Left colon (tissue), 2 donors: ENCODE data around the gene KRTAP2-3. TPM values are rescaled to one million over a fixed set of nuclear protein-coding genes. Genes with fewer than 3 reads are reported as not detected.
"Not testable (repeated sequence)": the region's sequence is repeated elsewhere in the genome, so short reads cannot be mapped to it uniquely, and the experiment has no call there.

Experiments
- ATAC-seq: fragments of 200-7000 bp; cut with Tn5 transposase; one replicate; pipeline ENCODE4 v1.9.1; 2020; ENCODE audit warnings: mild to moderate bottlenecking, moderate library complexity
- DNase-seq, 2 donors: peaks; one replicate each; pipeline ENCODE4 v3.0.0-alpha.2; 2020
- intact Hi-C, 2 donors: fragments of 100-400 bp; cut with DNase I in 1 of 2; cut with micrococcal nuclease in 1 of 2; formaldehyde crosslinking; loops; one replicate each; pipeline versions ENCODE4 v1.11.2 to v1.14.0; 2022; cut with DNase I, micrococcal nuclease
- total RNA-seq, 2 donors: library from RNA; stranded (reverse); fragmentation: NEBNext Ultra II Directional; extraction: Animal tissue kit (Norgen Biotek cat#: 25700); gene quantifications; one replicate each; pipeline ENCODE4 v1.2.1, GENCODE V29; 2021
- donor health status: DM: no; HTN: no; CAD: no.
- donor health status: DM: yes; HTN: yes; CAD: no.

The KRTAP2-3 gene
- total RNA-seq, 2 donors from 2014 or later: not detected

DNA sequence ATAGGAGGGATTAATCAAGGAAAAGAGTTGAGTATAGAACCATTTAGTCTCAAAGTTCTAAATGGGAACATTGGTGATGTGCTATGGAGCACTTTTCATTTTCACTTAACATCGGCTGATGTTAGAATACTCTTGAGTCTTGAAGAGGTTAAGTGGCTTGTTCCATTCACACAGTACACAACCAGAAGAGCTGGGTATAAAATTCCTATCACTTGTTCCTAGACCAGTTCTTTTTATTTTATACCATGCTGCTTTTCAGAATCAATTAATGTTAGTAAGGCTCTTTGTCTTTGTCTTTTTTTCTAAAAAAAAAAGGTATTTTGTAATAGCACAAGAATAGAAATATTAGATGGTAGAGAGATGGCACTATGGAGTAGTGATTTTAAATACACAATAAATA is 17.0 kb downstream of the KRTAP2-3 start:
- ATAC-seq (no peak), DNase-seq (no peak)
- intact Hi-C loops: no loop called here

DNA sequence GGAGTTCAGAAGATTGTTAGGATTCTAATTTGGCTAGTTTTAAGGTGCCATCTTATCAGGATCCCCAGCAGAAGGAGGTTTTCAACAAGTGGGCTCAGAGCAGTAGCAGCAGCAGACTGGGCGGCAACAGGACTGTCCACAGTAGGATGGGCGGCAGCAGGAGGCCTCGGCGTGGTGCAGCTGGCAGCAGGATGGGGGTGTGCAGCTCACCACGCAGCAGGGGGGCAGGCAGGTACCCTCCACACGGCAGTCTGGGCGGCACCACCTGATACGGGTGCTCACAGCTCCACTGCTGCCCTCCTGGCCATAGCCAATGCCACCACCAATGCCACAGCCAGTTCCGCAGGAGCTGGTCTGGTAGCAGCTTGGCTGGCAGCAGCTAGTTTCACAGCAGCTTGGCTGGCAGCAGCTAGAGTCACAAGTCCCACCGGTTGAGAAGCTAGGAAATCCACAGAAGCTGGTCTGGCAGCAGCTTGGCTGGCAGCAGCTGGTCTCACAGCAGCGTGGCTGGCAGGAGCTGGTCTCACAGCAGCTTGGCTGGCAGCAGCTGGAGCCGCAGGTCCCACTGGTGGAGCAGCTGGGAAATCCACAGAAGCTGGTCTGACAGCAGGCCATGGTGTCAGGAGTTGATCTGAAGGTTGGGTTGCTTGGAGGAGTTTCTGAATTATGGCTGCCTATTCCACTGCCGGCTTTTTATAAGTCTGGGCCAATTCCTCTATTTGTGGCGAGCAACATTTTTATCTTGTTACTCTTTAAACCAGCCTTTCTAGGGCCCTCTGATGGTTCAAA is 18.9 kb downstream of the KRTAP2-3 start, which contains the start of gene KRTAP1-1:
Gene KRTAP1-1, minus strand, starts transcription at position 668 of the 789 bp plus-strand sequence. Its CDS starts 53 bp downstream, at position 615.
- intact Hi-C loops, ATAC-seq, DNase-seq: not testable (repeated sequence)

DNA sequence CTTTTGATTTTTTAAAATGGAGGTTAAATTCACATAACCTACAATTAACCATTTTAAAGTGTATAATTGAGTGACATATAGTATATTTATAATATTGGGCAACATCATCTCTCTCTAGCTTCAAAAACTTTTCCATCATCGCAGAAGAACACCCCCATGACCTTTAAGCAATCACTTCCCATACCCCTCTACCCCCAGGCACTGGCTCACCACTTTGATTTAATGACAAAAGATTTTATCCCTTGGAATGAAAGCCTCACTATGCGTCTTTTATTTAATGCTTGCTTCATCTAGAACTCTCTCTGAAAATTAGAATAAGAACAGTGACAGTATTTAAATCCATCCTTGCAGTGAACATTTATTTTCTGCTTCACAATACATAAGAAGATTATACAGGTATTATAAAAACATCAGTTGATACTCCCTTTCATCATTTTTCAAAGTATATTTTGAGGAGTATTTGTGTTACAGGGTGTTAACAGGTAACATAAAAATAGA is 22.0 kb downstream of the KRTAP2-3 start:
- intact Hi-C loops: no loop called here
- ATAC-seq: no peak
- DNase-seq: no peak

DNA sequence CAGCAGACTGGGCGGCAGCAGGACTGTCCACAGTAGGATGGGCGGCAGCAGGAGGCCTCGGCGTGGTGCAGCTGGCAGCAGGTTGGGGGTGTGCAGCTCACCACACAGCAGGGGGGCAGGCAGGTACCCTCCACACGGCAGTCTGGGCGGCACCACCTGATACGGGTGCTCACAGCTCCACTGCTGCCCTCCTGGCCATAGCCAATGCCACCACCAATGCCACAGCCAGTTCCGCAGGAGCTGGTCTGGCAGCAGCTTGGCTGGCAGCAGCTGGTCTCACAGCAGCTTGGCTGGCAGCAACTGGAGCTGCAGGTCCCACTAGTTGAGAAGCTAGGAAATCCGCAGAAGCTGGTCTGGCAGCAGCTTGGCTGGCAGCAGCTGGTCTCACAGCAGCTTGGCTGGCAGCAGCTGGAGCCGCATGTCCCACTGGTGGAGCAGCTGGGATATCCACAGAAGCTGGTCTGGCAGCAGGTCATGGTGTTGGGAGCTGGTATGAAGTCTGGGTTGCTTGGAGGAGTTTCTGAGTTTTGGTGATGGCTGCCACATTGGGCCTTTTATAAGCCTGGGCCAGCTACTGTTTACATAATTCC is 25.5 kb downstream of the KRTAP2-3 start, which contains the start of gene KRTAP1-3:
Gene KRTAP1-3, minus strand, starts transcription at position 529 of the 590 bp plus-strand sequence. Its CDS starts 53 bp downstream, at position 476.
- intact Hi-C loops, DNase-seq: not testable (repeated sequence)

DNA sequence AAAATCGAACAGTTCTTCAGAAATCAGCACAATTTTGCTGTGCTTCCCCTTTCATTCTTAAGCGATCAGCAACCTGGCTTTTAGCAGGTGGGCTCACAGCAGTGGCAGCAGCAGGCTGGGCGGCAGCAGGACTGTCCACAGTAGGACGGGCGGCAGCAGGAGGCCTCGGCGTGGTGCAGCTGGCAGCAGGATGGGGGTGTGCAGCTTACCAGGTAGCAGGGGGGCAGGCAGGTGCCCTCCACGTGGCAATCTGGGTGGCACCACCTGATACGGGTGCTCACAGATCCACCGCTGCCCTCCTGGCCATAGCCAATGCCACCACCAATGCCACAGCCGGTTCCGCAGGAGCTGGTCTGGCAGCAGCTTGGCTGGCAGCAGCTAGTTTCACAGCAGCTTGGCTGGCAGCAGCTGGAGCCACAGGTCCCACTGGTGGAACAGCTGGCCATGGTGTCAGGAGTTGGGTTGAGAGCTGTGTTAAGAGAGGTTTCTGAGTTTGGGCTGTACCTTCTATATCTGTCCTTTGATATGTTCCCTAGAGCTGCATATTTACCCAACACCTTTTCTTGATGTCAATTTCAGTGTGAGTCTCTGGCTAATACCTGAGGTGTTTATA is 30.2 kb downstream of the KRTAP2-3 start, which contains the start of gene KRTAP1-4:
Gene KRTAP1-4, minus strand, starts transcription at position 563 of the 613 bp plus-strand sequence. Its CDS starts 117 bp downstream, at position 446.
- DNase-seq (no peak), ATAC-seq (no peak)
- intact Hi-C loops: no loop called here

More for the DNA sequence above, 25.5 kb downstream of the KRTAP2-3 start, which contains the start of gene KRTAP1-3:
- ATAC-seq: not testable (repeated sequence)

DNA sequence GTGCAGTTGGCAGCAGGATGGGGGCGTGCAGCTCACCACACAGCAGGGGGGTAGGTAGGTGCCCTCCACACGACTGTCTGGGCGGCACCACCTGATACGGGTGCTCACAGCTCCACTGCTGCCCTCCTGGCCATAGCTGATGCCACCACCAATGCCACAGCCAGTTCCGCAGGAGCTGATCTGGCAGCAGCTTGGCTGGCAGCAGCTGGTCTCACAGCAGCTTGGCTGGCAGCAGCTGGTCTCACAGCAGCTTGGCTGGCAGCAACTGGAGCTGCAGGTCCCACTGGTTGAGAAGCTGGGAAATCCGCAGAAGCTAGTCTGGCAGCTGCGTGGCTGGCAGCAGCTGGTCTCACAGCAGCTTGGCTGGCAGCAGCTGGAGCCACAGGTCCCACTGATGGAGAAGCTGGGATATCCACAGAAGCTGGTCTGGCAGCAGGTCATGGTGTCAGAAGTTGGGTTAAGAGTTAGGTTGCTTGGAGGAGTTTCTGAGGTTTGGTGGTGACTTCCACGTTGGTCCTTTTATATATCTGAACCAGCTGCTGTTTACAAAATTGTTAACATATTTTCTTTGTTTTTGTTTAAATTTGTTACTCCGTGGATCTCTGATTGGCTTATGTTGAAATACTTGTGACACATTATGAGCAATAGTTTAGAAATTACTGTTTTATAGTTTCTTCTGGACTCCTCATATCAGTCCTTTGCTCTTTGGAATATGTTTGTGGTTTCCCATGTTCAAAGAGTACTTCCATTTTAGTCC is 33.0 kb downstream of the KRTAP2-3 start, which contains the start of gene KRTAP1-5:
Gene KRTAP1-5, minus strand, starts transcription at position 494 of the 757 bp plus-strand sequence. Its CDS starts 53 bp downstream, at position 441.
- ATAC-seq: no peak
- no peak for DNase-seq
- intact Hi-C loops: no loop called here

DNA sequence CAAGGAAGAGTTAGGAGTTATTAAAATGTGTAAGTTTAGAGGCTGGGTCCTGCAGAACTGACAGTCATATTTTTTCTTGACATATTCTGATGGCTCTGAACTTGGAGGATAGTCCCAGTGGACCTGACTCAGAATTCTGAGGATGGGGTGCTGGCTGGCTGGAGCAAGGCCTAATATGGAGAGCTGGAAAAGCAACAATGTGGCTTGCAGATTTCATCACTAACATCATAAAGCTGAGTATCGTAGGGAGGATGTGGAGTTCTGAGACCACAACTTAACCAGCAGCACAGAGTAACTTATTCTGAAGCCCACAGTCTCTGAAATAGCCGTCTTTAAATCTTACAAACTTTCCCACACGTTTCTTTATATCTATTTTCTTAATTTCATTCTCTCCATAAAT is 35.2 kb downstream of the KRTAP2-3 start:
- intact Hi-C loops: no loop called here
- ATAC-seq: no peak
- DNase-seq: no peak

DNA sequence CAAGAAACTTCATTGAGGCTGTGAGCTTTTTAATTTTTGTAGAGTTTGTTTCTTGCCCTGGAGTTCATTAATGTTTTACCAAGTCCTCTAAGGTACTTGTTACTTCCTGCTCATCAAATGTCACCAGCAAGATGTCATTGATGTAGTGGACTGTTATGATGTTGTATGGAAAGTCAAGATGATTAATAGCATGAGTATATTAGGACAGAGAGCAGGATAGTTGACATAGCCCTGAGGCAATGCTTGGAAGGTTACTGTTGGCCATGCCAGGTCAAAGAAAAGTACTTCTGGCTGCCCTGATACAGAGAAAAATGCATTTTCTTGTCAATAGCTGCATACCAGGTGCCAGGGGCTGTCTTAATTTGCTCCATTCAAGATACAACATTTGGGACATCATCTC is 39.6 kb downstream of the KRTAP2-3 start:
- no peak for ATAC-seq
- no peak for DNase-seq
- intact Hi-C loops: no loop called here

DNA sequence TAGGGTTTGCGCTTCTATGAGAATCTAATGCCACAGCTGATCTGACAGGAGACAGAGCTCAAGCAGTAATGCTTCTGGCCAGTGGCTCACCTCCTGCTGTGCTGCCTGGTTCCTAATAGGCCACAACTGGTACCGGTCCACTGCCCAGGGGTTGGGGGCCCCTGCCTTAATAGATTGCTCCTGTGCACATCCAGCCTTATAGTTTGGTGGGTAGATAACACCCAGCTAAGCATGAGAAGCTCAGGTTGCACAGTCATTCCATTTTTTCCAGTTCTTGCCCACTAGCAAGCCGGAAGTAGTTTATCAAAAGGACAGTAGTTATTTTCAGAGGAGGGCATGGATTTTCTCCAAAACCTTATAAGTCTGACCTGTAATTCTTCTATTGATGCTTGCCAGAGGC is 40.5 kb downstream of the KRTAP2-3 start:
- ATAC-seq (no peak), DNase-seq (no peak)
- intact Hi-C loops: no loop called here

DNA sequence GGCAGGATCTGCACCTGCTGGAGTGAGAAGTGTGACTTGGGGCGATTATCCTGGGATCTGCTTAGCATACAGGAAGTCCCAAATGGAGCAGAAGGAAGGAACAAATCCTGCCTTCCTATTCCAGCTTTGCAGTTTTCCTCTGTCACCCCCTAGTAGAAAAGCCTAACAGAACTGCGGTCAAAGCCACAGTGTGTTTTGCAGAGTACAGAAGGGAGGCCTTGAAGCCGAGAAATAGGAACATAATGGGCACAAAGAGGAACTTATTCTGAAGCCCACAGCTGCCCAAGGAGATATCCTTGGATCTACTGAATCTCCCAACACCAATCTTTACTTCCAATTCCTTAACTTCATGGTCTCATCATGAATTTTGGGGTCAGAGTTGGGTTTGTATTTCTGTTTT is 41.4 kb downstream of the KRTAP2-3 start:
- no peak for DNase-seq
- intact Hi-C loops: no loop called here
- ATAC-seq: no peak

DNA sequence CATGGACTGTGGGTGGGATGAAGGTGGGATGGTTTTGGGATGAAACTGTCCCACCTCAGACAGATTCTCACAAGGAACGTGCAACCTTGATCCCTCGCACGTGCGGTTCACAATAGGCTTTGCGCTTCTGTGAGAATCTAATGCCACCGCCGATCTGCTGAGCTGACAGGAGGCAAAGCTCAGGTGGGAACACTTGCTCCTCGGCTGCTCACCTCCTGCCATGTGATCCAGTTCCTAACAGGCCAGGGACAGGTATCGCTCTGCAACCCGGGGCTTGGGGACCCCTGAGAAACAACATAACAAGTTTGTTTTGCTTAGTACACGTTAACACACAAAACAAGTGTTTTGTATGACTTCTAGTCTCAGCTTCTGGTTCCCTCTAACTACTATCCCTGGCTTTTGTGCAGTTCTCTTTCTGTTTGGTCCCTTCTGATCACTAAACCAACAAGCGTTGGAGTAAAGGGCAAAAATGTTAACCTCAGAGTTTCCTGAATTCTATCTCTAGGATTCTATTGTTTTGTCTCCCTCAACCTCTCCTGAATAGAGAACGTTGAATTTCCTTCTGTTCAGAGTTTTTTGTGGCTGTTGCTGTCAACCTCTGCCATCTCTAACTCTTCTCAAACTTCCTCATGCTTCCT is 43.2 kb downstream of the KRTAP2-3 start:
- DNase-seq: no peak
- no peak for ATAC-seq
- intact Hi-C loops: no loop called here

DNA sequence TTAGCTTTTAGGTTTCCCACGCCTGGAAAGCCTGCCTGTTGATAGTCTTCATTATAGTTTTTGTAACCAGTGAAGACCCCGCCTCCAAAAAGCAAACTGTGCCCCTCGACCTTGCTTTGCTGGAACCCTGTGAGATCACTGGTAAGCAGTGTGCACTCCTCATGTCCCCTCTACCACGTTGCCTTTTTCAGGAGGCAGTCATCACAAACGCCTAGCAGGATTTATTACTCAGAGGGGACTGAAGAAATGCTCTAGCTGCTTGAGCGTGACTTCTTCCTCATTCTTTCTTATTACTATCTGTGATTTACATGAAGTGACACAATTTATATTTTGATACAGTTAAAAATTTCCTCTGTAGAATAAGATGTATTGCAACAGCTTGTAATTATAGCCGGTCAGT is 44.5 kb downstream of the KRTAP2-3 start:
- ATAC-seq (no peak), DNase-seq (no peak)
- intact Hi-C loops: no loop called here

DNA sequence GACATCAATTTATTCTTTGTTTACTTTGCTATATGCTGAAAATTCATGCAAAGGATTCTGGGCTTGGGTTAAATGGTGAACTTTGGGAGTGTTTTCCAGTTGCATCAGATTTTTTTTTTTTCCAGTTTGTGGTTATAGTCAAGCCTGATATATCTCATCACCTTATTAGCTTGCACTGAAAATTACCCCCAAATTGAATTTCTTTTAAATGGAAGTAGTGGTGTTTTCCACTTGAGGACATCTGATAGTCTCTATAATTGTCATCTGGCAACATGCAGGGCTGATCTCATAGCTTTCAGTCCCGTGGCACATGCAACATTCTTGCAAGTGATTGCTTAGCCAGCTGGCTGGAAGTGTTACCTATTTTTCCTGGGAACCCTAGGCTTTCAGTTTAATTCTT is 46.3 kb downstream of the KRTAP2-3 start:
- DNase-seq: no peak
- no peak for ATAC-seq
- intact Hi-C loops: no loop called here

DNA sequence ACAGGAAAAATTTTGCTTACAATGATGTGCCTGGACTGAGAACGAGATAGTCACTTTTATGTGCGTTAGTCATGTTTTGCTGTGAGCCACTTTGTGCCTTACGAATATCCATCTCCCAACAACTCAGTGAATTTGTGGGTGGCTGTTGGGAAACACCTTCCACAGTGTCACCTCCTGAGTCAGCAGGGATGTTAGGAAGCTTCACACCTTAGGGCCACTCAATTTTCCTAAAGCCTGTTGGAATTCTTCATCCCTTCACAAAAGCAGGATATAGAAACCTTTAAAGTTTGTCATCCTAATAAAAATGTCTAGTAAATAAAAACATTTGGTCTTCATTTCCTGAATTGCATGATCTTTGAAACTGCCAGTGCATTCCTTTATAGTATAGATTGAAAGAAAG is 46.7 kb downstream of the KRTAP2-3 start:
- ATAC-seq: no peak

DNA sequence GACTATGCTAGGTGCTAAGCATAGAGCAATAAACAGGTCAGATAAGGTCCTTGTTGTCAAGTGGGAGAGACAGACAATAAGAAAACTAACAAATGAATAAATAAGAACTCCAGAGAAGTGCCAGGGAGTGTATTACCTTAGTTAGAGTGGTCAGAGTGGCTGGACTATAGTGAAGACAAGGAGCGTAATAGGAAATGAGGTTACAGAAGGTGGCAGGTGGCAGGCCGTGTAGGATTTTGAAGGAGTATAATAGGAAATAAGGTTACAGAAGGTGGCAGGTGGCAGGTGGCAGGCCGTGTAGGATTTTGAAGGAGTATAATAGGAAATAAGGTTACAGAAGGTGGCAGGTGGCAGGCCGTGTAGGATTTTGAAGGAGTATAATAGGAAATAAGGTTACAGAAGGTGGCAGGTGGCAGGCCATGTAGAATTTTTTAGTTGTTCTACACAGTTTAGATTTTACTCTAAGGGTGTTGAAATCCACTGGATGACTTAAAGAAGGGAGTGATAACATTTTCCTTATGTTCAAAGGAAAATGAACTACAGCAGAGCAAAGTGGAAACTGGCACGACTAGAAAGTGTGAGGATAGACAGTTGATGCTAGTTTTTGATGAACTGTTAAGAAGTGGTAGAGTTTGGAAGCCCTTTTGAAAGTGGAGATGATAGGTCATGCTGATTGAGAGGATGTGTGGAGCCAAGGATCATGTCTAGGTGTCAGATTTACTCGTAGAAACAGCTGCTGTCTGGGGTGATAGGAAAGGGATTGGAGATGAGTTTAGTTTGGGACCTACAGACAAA is 47.4 kb downstream of the KRTAP2-3 start:
- DNase-seq (no peak), ATAC-seq (no peak)
- intact Hi-C loops: no loop called here

More for the DNA sequence above, 46.7 kb downstream of the KRTAP2-3 start:
- no peak for DNase-seq
- intact Hi-C loops: no loop called here

DNA sequence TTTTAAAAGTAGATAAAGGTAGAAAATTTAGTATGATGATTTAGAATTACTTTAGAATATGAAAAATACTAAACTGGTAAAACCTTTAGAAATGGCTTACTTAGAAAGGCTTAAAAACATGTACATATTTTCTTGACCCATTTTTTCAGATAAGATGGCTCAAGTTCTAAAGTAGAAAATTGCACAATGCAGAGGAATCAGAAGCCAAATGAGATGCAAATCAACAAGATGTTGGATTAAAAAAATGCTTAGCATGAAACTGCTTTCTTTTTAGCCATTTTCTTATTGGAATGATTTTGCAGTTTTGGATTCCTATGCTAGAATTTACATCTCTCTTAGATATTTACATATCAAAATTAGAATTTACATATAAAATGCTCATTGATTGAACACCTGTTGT is 49.5 kb downstream of the KRTAP2-3 start:
- no peak for DNase-seq
- no peak for ATAC-seq
- intact Hi-C loops: no loop called here

DNA sequence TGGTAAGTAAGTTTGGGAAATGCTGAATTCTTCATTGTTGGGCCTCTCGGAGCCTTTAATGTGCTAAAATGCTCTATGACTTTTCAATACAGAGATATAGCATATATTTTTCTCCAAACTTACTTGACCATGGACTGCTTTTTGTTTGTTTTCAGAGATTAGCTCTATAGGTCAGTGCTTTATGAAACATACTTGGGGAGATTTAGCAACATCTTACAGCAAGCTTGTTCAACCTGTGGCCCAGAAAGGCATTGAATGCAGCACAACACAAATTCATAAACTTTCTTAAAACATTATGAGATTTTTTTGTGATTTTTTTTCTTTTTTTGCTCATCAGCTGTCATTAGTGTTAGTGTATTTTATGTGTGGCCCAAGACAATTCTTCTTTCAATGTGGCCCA is 50.0 kb downstream of the KRTAP2-3 start:
- intact Hi-C loops: no loop called here
- no peak for DNase-seq

More for the DNA sequence above, 50.0 kb downstream of the KRTAP2-3 start:
- no peak for ATAC-seq
